SK-N-SH (cell line): Measurements from ENCODE around the gene LHFPL5. TPM values are rescaled to one million over a fixed set of nuclear protein-coding genes. Genes with fewer than 3 reads are reported as not detected.

Experiments
- CTCF ChIA-PET: fragments of 300-600, 350-600 bp; formaldehyde crosslinking; extraction: SDS; loops from one replicate; lab custom pipeline; 2021; lab: Yijun Ruan, JAX
- POLR2A ChIA-PET: fragments of 350-600 bp; sonication (Branson Sonifier 250); formaldehyde crosslinking; extraction: SDS; loops from one replicate; lab custom pipeline; 2020; ENCODE audit warnings: antibody characterized with exemption, inconsistent platforms; lab: Yijun Ruan, JAX
- DNase-seq: peaks from one replicate; pipeline ENCODE4 v3.0.0; 2012
- H2AFZ ChIP-seq: fragments of 200-600 bp; sonication (generic); 2 replicates; pipeline ENCODE4 v1.8.1; 2016; ENCODE audit warnings: antibody characterized with exemption, mild to moderate bottlenecking, low read depth
- H3F3A ChIP-seq: fragments of 200-600 bp; sonication (generic); replicated peaks from 2 replicates; pipeline ENCODE3; 2016; ENCODE audit warnings: antibody characterized with exemption, mild to moderate bottlenecking; ENCODE audit not compliant: insufficient read depth
- H3K27ac ChIP-seq, 2 experiments: fragments of 200-500 bp in 1 of 2; fragments of 200-600 bp in 1 of 2; sonication (Bioruptor generic) in 1 of 2; sonication (generic), shearing (Covaris generic) in 1 of 2; 2 replicates each; pipeline versions ENCODE4 v1.5.1 to v1.6.1; 2014 to 2016; ENCODE audit warnings: low read depth in 2 of 2, inconsistent platforms in 1 of 2, low read length in 1 of 2, mild to moderate bottlenecking in 1 of 2, mixed read lengths in 1 of 2
- H3K27me3 ChIP-seq: fragments of 200-600 bp; sonication (generic), shearing (Covaris generic); 2 replicates; pipeline ENCODE4 v1.6.1; 2016; ENCODE audit warnings: mixed run types; ENCODE audit not compliant: insufficient read depth
- H3K36me3 ChIP-seq, 2 experiments: fragments of 200-500 bp in 1 of 2; fragments of 200-600 bp in 1 of 2; sonication (Bioruptor generic) in 1 of 2; sonication (generic) in 1 of 2; replicated peaks in 1 of 2; 2 replicates each; pipeline versions ENCODE3 to v1.5.1; 2014 to 2016; ENCODE audit warnings: low read length in 1 of 2, mild to moderate bottlenecking in 1 of 2; ENCODE audit not compliant: insufficient read depth in 2 of 2, control insufficient read depth in 1 of 2
- H3K4me1 ChIP-seq, 2 experiments: fragments of 200-500 bp in 1 of 2; fragments of 200-600 bp in 1 of 2; sonication (Bioruptor generic) in 1 of 2; sonication (generic), shearing (Covaris generic) in 1 of 2; 2 replicates each; pipeline versions ENCODE4 v1.5.1 to v1.6.1; 2014 to 2016; ENCODE audit warnings: low read depth in 1 of 2, low read length in 1 of 2, mixed run types in 1 of 2; ENCODE audit not compliant: insufficient read depth in 2 of 2, control insufficient read depth in 1 of 2
- H3K4me2 ChIP-seq: fragments of 200-600 bp; sonication (generic), shearing (Covaris generic); 2 replicates; pipeline ENCODE4 v1.6.1; 2017; ENCODE audit warnings: mixed run types
- H3K4me3 ChIP-seq, 2 experiments: fragments of 200-500 bp in 1 of 2; fragments of 200-600 bp in 1 of 2; sonication (Bioruptor generic) in 1 of 2; sonication (generic), shearing (Covaris generic) in 1 of 2; 2 replicates each; pipeline versions ENCODE4 v1.5.1 to v1.8.1; 2014 to 2016; ENCODE audit warnings: low read depth in 2 of 2, inconsistent platforms in 1 of 2, low read length in 1 of 2, mild to moderate bottlenecking in 1 of 2, mixed read lengths in 1 of 2, moderate library complexity in 1 of 2
- H3K79me2 ChIP-seq: fragments of 200-600 bp; sonication (generic); 2 replicates; pipeline ENCODE4 v1.8.1; 2017; ENCODE audit warnings: mild to moderate bottlenecking; ENCODE audit not compliant: insufficient read depth
- H3K9ac ChIP-seq: fragments of 200-600 bp; sonication (generic); 2 replicates; pipeline ENCODE4 v1.6.1; 2017; ENCODE audit warnings: mixed run types
- H3K9me2 ChIP-seq: fragments of 200-600 bp; sonication (generic); 2 replicates; pipeline ENCODE4 v1.6.1; 2017; ENCODE audit warnings: mixed run types
- H3K9me3 ChIP-seq: fragments of 200-600 bp; sonication (generic); 2 replicates; pipeline ENCODE4 v1.6.1; 2017; ENCODE audit warnings: mixed run types, mild to moderate bottlenecking, moderate library complexity
- H4K20me1 ChIP-seq: fragments of 200-600 bp; sonication (generic); 2 replicates; pipeline ENCODE4 v1.6.1; 2017; ENCODE audit warnings: mild to moderate bottlenecking, mixed run types; ENCODE audit not compliant: insufficient read depth
- CTCF ChIP-seq: fragments of 200-600 bp; sonication (generic); IDR thresholded peaks from 2 replicates; pipeline ENCODE4 v1.6.1; 2017; ENCODE audit warnings: antibody characterized with exemption, mild to moderate bottlenecking, moderate library complexity
- FOSL2 ChIP-seq: IDR thresholded peaks from 2 replicates; pipeline ENCODE4 v1.4.0; 2012; ENCODE audit warnings: low read depth, mild to moderate bottlenecking, moderate library complexity, borderline replicate concordance
- FOXM1 ChIP-seq: IDR thresholded peaks from 2 replicates; pipeline ENCODE4 v1.4.0; 2012; ENCODE audit warnings: low read depth, mild to moderate bottlenecking
- GABPA ChIP-seq: IDR thresholded peaks from 2 replicates; pipeline ENCODE4 v1.4.0; 2012; ENCODE audit warnings: low read depth, mild to moderate bottlenecking
- IRF3 ChIP-seq: fragments of 150-350 bp; IDR thresholded peaks from 2 replicates; pipeline ENCODE4 v1.6.1; 2016; ENCODE audit warnings: mild to moderate bottlenecking, low read depth, low read length
- NFIC ChIP-seq: IDR thresholded peaks from 2 replicates; pipeline ENCODE4 v1.4.0; 2012; ENCODE audit warnings: borderline replicate concordance
- RCOR1 ChIP-seq: fragments of 150-350 bp; IDR thresholded peaks from 2 replicates; pipeline ENCODE4 v1.6.1; 2017; ENCODE audit warnings: antibody characterized with exemption, low read length
- SIN3A ChIP-seq: IDR thresholded peaks from 2 replicates; pipeline ENCODE4 v1.6.1; 2012; ENCODE audit warnings: low read depth, mild to moderate bottlenecking, low read length, moderate library complexity, borderline replicate concordance
- SMC3 ChIP-seq: IDR thresholded peaks from 2 replicates; pipeline ENCODE4 v1.6.1; 2012; ENCODE audit warnings: low read depth, low read length, improper control_type of control experiment
- TEAD4 ChIP-seq: IDR thresholded peaks from 2 replicates; pipeline ENCODE4 v1.4.0; 2012; ENCODE audit warnings: mild to moderate bottlenecking, borderline replicate concordance; ENCODE audit not compliant: insufficient read depth
- WGBS: methylation state at CpG from one replicate; pipeline ENCODE4 v1.1.6; 2017; ENCODE audit warnings: low lambda C conversion rate; 5-methylcytosine and 5-hydroxymethylcytosine counted together
- polyA plus RNA-seq, 3 experiments: library from polyadenylated mRNA; depleted of rRNA; stranded (reverse); fragments of >200 nt; gene quantifications; 2 replicates each; pipeline ENCODE4 v1.2.3, GENCODE V29; 2012

Gene LHFPL5
- polyA plus RNA-seq, 1 of the 3 experiments (the other 2 are of a cell fraction): not detected

GRCh38 chr6:35765739-35766138 is 39.4 kb upstream of the LHFPL5 start:
- H3K9ac ChIP-seq: no peak overlapping the region
- H3K4me3 ChIP-seq: no peak overlapping the region
- H3K4me1 ChIP-seq: no peaks in the 10 kb centered on the region
- H3K9me3 ChIP-seq: no peaks in the 10 kb centered on the region
- no peaks in the 10 kb centered on the region for H3K36me3 ChIP-seq
- 69% methylated on average over 22 of the region's 23 CpGs for WGBS
- no peak overlapping the region for H3K4me2 ChIP-seq
- H3F3A ChIP-seq: no peaks in the 10 kb centered on the region
- POLR2A ChIA-PET: no interaction called here
- CTCF ChIA-PET: interaction anchor here (1.2 kb wide), 1 partner anchor 243 kb away, joined by 3 read pairs; no protein-coding TSS in a partner anchor
- H4K20me1 ChIP-seq: no peaks in the 10 kb centered on the region
- H3K79me2 ChIP-seq: no peaks in the 10 kb centered on the region
- H3K27ac ChIP-seq: no peak overlapping the region
- no peaks in the 10 kb centered on the region; the same call in 1 of the 2 replicates for H3K27me3 ChIP-seq
- no peaks in the 10 kb centered on the region for H3K9me2 ChIP-seq
- TF ChIP-seq GABPA: no peak
- no peak for TF ChIP-seq SMC3
- TF ChIP-seq TEAD4: no peak
- DNase-seq: no peak
- H2AFZ ChIP-seq: no peak overlapping the region

DNA sequence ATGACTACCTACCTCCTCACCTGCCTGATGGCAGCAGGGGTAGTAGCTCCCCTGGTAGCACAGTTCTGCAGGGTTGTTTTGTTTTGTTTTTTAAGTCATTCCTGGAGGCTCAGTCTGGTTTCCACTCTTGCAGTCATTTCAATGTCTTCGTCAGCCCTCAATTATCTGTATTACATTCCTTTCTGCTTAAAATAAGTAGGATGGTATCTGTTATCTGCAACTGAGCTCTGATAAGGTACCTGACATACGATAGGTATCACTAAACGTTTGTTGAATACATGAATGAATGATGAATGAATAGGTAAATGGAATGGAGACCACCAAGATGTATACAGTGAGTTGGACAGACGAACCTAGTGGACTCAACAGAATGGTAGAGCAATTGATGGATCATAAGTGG is 35.9 kb upstream of the LHFPL5 start:
- Histone ChIP-seq H3K27me3 (no peaks in the 10 kb centered on the region; the same call in 1 of the 2 replicates), H4K20me1 (no peaks in the 10 kb centered on the region), H3F3A (no peaks in the 10 kb centered on the region), H3K79me2 (no peaks in the 10 kb centered on the region), H3K4me3 (no peak overlapping the region), H3K9me3 (no peaks in the 10 kb centered on the region), H3K9me2 (no peaks in the 10 kb centered on the region), H3K27ac (no peak overlapping the region), H2AFZ (no peak overlapping the region), H3K36me3 (no peaks in the 10 kb centered on the region), H3K9ac (no peak overlapping the region), H3K4me2 (no peak overlapping the region), H3K4me1 (no peaks in the 10 kb centered on the region)
- CTCF ChIA-PET: interaction anchor here (1.0 to 1.6 kb wide), 5 partner anchors 10 to 326 kb away, joined by 3 to 5 read pairs (median 3); partner anchors contain the start of gene ARMC12
- DNase-seq: no peak
- TF ChIP-seq NFIC (no peak), RCOR1 (no peak), FOXM1 (no peak), IRF3 (no peak), CTCF (no peak), SIN3A (no peak), FOSL2 (no peak)
- POLR2A ChIA-PET: interaction anchor here (0.6 kb wide), 1 partner anchor 19 kb away, joined by 4 read pairs; no protein-coding TSS in a partner anchor
- 38% methylated on average over 4 of the region's 4 CpGs for WGBS
